H9 (cell line): ENCODE results near the gene CTDSP2. TPM values are rescaled to one million over a fixed set of nuclear protein-coding genes. Genes with fewer than 3 reads are reported as not detected.

Experiments
- DNase-seq: peaks from one replicate; pipeline ENCODE4 v3.0.0-alpha.2; 2017
- H2AFZ ChIP-seq: one replicate; pipeline ENCODE4 v1.6.1; 2013; ENCODE audit warnings: mild to moderate bottlenecking, low read length, control low read depth, moderate library complexity
- H2AK5ac ChIP-seq: 2 replicates; pipeline ENCODE4 v1.6.1; 2013; ENCODE audit warnings: low read length, control low read depth, mixed read lengths; ENCODE audit not compliant: insufficient read length
- H2BK120ac ChIP-seq: one replicate; pipeline ENCODE4 v1.6.1; 2013; ENCODE audit warnings: low read depth, mild to moderate bottlenecking, low read length, control low read depth, inconsistent platforms; ENCODE audit not compliant: poor library complexity, severe bottlenecking
- H2BK12ac ChIP-seq: 2 replicates; pipeline ENCODE4 v1.6.1; 2013; ENCODE audit warnings: low read length, control low read depth, mixed read lengths, low read depth; ENCODE audit not compliant: insufficient read length
- H2BK15ac ChIP-seq: 2 replicates; pipeline ENCODE4 v1.6.1; 2013; ENCODE audit warnings: low read depth, low read length, control low read depth
- H2BK20ac ChIP-seq: one replicate; pipeline ENCODE4 v1.6.1; 2013; ENCODE audit warnings: low read depth, mild to moderate bottlenecking, low read length, control low read depth, inconsistent platforms; ENCODE audit not compliant: poor library complexity, severe bottlenecking
- H2BK5ac ChIP-seq: 2 replicates; pipeline ENCODE4 v1.6.1; 2013; ENCODE audit warnings: low read length, control low read depth, mixed read lengths; ENCODE audit not compliant: insufficient read length
- H3K14ac ChIP-seq: 2 replicates; pipeline ENCODE4 v1.6.1; 2013; ENCODE audit warnings: low read length, control low read depth; ENCODE audit not compliant: insufficient read depth
- H3K18ac ChIP-seq: 2 replicates; pipeline ENCODE4 v1.6.1; 2013; ENCODE audit warnings: low read depth, mild to moderate bottlenecking, mixed read lengths, low read length, control low read depth; ENCODE audit not compliant: insufficient read length
- H3K23ac ChIP-seq: 2 replicates; pipeline ENCODE4 v1.6.1; 2013; ENCODE audit warnings: low read length, control low read depth, mixed read lengths, low read depth; ENCODE audit not compliant: insufficient read length
- H3K23me2 ChIP-seq: 2 replicates; pipeline ENCODE4 v1.6.1; 2013; ENCODE audit warnings: low read depth, mild to moderate bottlenecking, mixed read lengths, low read length, control low read depth; ENCODE audit not compliant: insufficient read length, poor library complexity, severe bottlenecking
- H3K27ac ChIP-seq: 2 replicates; pipeline ENCODE4 v1.5.1; 2013; ENCODE audit warnings: low read length, control low read depth, mixed read lengths, low read depth; ENCODE audit not compliant: insufficient read length
- H3K27me3 ChIP-seq: 2 replicates; pipeline ENCODE4 v1.6.1; 2013; ENCODE audit warnings: low read length, control low read depth, inconsistent platforms; ENCODE audit not compliant: insufficient read depth
- H3K4ac ChIP-seq: 2 replicates; pipeline ENCODE4 v1.6.1; 2013; ENCODE audit warnings: low read depth, mild to moderate bottlenecking, control low read depth, inconsistent platforms, low read length, moderate library complexity
- H3K4me1 ChIP-seq: 2 replicates; pipeline ENCODE4 v1.6.1; 2013; ENCODE audit warnings: low read length, control low read depth, inconsistent platforms; ENCODE audit not compliant: insufficient read depth
- H3K4me2 ChIP-seq: 2 replicates; pipeline ENCODE4 v1.6.1; 2013; ENCODE audit warnings: low read length, control low read depth, mixed read lengths; ENCODE audit not compliant: insufficient read length, insufficient read depth
- H3K56ac ChIP-seq: 2 replicates; pipeline ENCODE4 v1.6.1; 2013; ENCODE audit warnings: low read depth, mild to moderate bottlenecking, mixed read lengths, low read length, control low read depth; ENCODE audit not compliant: insufficient read length
- H3K79me1 ChIP-seq: 2 replicates; pipeline ENCODE4 v1.6.1; 2013; ENCODE audit warnings: low read depth, mild to moderate bottlenecking, moderate library complexity, low read length, control low read depth, inconsistent platforms; ENCODE audit not compliant: insufficient read depth, poor library complexity, severe bottlenecking
- H3K79me2 ChIP-seq: 2 replicates; pipeline ENCODE4 v1.6.1; 2013; ENCODE audit warnings: low read length, control low read depth, inconsistent platforms; ENCODE audit not compliant: insufficient read depth
- H3K9ac ChIP-seq: 2 replicates; pipeline ENCODE4 v1.6.1; 2013; ENCODE audit warnings: low read length, control low read depth, mixed read lengths; ENCODE audit not compliant: insufficient read length; ENCODE audit errors: extremely low read depth
- H3K9me3 ChIP-seq: one replicate; pipeline ENCODE4 v1.6.1; 2013; ENCODE audit warnings: low read depth, low read length, inconsistent platforms; ENCODE audit not compliant: control insufficient read depth
- H3T11ph ChIP-seq: one replicate; pipeline ENCODE4 v1.6.1; 2013; ENCODE audit warnings: mild to moderate bottlenecking, low read length, control low read depth, inconsistent platforms
- H4K20me1 ChIP-seq: one replicate; pipeline ENCODE4 v1.6.1; 2013; ENCODE audit not compliant: control insufficient read depth, insufficient read length, insufficient read depth
- H4K5ac ChIP-seq: 2 replicates; pipeline ENCODE4 v1.6.1; 2013; ENCODE audit warnings: low read depth, mild to moderate bottlenecking, mixed read lengths, low read length, control low read depth; ENCODE audit not compliant: insufficient read length
- H4K8ac ChIP-seq: replicated peaks from 2 replicates; pipeline ENCODE4 v1.6.1; 2013; ENCODE audit warnings: low read length, control low read depth, mixed read lengths, low read depth; ENCODE audit not compliant: insufficient read length
- H4K91ac ChIP-seq: 2 replicates; pipeline ENCODE4 v1.6.1; 2013; ENCODE audit warnings: low read depth, mild to moderate bottlenecking, moderate library complexity, mixed read lengths, low read length, control low read depth; ENCODE audit not compliant: insufficient read length
- H3K27ac Mint-ChIP-seq, 3 experiments: 2 replicates in 2 of 3; 3 replicates in 1 of 3; pipeline ENCODE4 v1.8.0; 2020 to 2021; ENCODE audit warnings: mixed read lengths in 3 of 3, mild to moderate bottlenecking in 1 of 3, moderate library complexity in 1 of 3
- H3K27me3 Mint-ChIP-seq: 2 replicates; pipeline ENCODE4 v1.8.0; 2021; ENCODE audit warnings: low read depth, mild to moderate bottlenecking, moderate library complexity, mixed read lengths
- H3K36me3 Mint-ChIP-seq, 3 experiments: 2 replicates in 2 of 3; 3 replicates in 1 of 3; pipeline ENCODE4 v1.8.0; 2020 to 2021; ENCODE audit warnings: low read depth in 3 of 3, mixed read lengths in 3 of 3; ENCODE audit not compliant: insufficient read depth in 1 of 3
- H3K4me1 Mint-ChIP-seq, 2 experiments: 2 replicates each; pipeline ENCODE4 v1.8.0; 2020; ENCODE audit warnings: mixed read lengths in 2 of 2
- H3K4me3 Mint-ChIP-seq, 2 experiments: 2 replicates in 1 of 2; 3 replicates in 1 of 2; pipeline ENCODE4 v1.8.0; 2020 to 2021; ENCODE audit warnings: mild to moderate bottlenecking in 2 of 2, mixed read lengths in 2 of 2, moderate library complexity in 1 of 2
- H3K9me3 Mint-ChIP-seq, 2 experiments: 2 replicates in 1 of 2; 3 replicates in 1 of 2; pipeline ENCODE4 v1.8.0; 2020; ENCODE audit warnings: mild to moderate bottlenecking in 2 of 2, mixed read lengths in 2 of 2, moderate library complexity in 1 of 2
- CTCF ChIP-seq: fragments of 200-600 bp; sonication (generic); conservative IDR thresholded peaks from 3 replicates; pipeline ENCODE4 v1.8.0; 2021; ENCODE audit warnings: antibody characterized with exemption, mild to moderate bottlenecking
- WGBS: extraction: QIAGEN DNeasy Blood & Tissue Kit; methylation state at CpG from one replicate; pipeline ENCODE4 v1.1.7; 2013; ENCODE audit warnings: missing lambda C conversion rate, low lambda C conversion rate, mixed read lengths; ENCODE audit not compliant: insufficient read length; ENCODE audit errors: extremely low coverage; 5-methylcytosine and 5-hydroxymethylcytosine counted together
- total RNA-seq: library from RNA; stranded (reverse); gene quantifications from 2 replicates; pipeline ENCODE4 v1.2.1, GENCODE V29; 2021

CTDSP2 gene
- total RNA-seq, 1 experiment from 2014 or later = 103 TPM

- Histone ChIP-seq H4K91ac (no peak overlapping the region), H2BK15ac (no peak overlapping the region), H3K9me3 (no peaks in the 10 kb centered on the region), H3K27me3 (no peaks in the 10 kb centered on the region), H4K20me1 (no peaks in the 10 kb centered on the region), H2BK5ac (no peak overlapping the region), H3K4me1 (peaks cover 4% of the 10 kb centered on the region; the same call in 1 of the 2 replicates), H4K8ac (no peak overlapping the region), H3T11ph (no peak overlapping the region), H3K27ac (no peak overlapping the region), H2AFZ (no peak overlapping the region), H3K23ac (no peak overlapping the region), H2BK12ac (no peak overlapping the region), H3K56ac (no peak overlapping the region), H3K14ac (no peak overlapping the region), H3K9ac (no peak overlapping the region), H3K79me1 (no peaks in the 10 kb centered on the region), H3K4ac (no peak overlapping the region), H3K18ac (no peak overlapping the region), H2AK5ac (no peak overlapping the region), H3K4me2 (no peak overlapping the region), H3K23me2 (no peaks in the 10 kb centered on the region), H2BK20ac (no peak overlapping the region), H4K5ac (no peak overlapping the region), H3K79me2 (no peaks in the 10 kb centered on the region), H2BK120ac (no peak overlapping the region)
- WGBS = no CpG with 5 or more reads among the region's 6 CpGs
- peaks cover 13 to 24% of the 10 kb centered on the region in 2 experiments for H3K4me1 Mint-ChIP-seq
- H3K4me3 Mint-ChIP-seq = no peak overlapping the region
- peaks cover 0 to 4% of the 10 kb centered on the region in 2 experiments; a peak in 2 of 5 replicates for H3K9me3 Mint-ChIP-seq
- no peak for DNase-seq
- no peaks in the 10 kb centered on the region for H3K36me3 Mint-ChIP-seq
- peaks cover 2% of the 10 kb centered on the region; the same call in 1 of the 2 replicates for H3K27me3 Mint-ChIP-seq
- TF ChIP-seq CTCF = no peak
- no peak overlapping the region for H3K27ac Mint-ChIP-seq
These were observed 38.7 kb upstream of the CTDSP2 start for GRCh38 chr12:57885207-57885606.
